ENCODE data around the gene GNG4.

The GNG4 gene

DNA sequence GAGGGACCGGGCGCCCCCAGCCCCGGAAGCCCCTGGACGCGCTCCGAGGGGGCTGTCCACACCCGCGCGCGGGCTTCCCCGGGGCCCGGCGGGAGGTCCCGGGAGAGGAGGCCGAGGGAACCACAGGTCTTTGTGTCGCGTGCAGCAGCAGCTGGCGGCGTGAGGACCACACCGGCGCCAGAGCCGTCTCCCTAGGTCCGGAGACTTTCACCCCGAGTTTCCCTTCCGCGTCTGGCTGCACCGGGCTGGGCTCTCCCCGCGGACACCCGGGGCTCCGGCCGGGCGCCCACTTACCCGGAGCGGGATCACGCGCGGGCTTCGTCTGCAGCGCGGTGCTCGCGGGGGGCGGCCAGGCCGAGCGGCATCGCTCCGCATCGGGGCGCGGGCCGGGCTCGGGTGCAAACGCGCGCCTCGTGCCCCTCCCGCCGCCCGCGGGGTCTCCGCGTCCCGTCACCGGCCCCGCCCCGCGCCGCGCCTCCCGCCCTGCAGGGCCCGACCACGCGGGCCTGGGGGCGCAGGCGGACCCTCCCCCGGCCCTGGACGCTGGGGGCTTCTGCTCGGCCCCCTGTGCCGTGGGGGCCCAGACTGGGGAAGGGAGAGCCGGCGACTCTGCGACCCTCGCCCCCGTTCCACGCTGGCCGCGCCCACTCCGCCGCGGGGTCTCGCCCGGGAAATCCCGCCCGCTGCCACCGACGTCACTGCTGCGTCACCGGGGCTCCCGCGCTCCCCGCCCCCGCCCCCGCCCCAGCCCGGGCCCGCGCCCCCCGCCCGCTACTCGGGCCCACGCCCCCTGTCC lies at the start of gene GNG4:
GNG4 (minus strand) TSS at position 417 of the 796 bp plus-strand sequence. CDS start 65,946 bp downstream, outside the sequence.
- FAIRE-seq: no peak

DNA sequence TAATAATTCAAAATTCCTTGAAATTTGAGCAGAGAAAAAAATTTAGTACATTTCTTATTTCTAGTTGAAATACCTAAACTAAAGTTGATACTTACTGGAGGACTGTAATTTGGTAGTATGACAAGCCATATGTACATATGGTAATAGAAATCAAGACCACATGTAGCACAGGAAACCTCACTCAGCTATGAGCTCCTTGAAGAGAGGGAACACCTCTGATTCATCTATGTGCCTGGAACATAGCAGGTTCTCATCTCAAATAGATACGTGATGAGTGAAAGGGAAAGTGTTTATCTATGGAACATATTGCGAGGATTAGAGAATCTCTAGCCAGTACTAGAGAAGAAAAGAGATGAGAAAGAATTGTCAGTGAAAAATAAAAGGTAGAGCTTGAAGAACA lies 47.9 kb upstream of the GNG4 start:
- FAIRE-seq: no peak

DNA sequence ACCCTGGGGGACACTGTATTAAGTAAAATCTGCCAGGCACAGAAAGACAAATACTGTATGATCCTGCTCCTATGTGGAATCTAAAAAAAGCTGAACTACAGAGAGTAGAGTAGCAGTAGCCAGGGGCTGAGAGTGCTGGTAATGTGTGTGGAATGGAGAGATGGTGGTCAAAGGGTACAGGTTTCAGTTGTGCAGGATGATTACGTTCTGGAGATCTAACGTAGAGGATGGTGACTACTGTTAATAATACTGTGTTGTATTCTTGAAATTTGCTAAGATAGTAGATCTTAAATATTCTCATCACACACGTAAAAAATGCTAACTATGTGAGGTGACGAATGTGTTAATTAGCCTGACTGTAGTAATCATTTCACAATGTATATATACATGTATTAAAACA lies 39.8 kb upstream of the GNG4 start:
- FAIRE-seq: no peak

DNA sequence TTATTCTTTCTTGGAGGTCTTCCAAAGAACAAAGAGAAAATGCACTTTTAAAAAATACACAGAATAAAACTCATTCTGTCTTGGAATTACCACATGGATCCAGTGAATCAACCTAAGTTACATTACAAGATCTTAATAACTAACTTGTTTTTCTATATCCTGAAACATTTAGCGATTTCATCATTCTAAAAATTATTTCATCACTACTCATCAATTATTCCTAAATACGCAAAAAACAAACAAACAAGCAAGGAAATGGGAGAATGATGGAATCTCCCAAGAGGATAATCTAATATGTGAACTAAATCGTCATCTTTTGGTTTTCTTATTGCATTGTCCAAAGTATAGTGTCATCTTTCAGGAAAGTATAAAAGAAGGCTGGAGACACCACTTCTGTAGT lies 38.5 kb upstream of the GNG4 start:
- no peak for FAIRE-seq

DNA sequence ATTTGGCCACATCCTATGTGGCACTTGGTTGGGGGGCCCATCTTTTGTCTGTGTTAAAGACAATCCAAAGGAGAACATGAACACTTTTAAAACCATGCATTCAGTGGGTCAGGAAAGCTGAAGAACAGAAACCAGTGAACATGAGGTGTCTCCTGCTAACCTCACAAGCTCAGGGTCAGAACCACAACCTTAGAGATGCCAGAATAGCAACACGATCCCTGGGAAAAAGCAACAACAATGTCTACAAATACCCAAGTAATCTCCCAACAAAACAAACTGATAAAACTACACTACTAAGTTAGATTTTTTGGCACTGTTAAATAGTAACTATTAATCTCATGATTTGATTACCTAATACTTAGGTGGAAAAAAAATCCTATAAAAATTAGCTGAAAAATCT lies 34.1 kb upstream of the GNG4 start:
- FAIRE-seq: no peak

DNA sequence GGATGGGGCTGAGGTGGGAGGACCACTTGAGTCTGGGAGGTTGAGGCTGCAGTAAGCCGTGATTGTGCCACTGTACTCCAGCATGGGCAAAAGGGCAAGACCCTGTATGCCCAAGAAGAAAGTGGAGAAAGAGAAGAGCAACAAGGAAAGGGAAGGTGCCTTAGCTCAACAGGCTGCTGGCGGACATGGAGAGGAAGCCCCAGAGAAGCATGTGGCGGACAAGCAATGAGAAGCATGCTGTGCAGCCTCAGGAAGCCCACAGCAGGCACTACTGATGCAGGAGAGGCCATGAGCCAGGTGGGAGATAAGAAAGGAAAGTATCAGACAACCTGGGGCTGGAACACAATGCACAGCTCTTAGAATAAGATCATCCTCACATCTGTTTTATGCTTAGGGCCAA lies 32.6 kb upstream of the GNG4 start:
- FAIRE-seq: no peak

DNA sequence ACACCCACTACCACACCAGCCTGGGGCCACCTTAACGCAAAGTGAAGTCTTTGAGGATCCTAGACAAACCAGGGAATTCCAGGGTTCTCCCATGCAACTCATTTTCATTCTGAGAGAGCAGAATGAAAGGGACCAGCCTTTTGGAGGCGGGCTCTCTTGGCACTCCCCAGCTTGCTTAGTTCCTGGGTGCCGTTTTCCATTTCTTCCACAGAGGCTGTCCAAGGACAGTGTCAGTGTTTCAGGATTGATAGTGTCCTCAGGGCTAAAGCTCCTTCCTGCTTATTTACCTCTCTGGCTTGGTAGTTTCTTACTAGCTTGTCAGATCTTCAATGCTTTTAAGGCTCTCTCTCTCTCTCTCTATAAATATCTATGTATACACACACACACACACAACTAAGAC lies 30.1 kb upstream of the GNG4 start:
- FAIRE-seq: no peak

DNA sequence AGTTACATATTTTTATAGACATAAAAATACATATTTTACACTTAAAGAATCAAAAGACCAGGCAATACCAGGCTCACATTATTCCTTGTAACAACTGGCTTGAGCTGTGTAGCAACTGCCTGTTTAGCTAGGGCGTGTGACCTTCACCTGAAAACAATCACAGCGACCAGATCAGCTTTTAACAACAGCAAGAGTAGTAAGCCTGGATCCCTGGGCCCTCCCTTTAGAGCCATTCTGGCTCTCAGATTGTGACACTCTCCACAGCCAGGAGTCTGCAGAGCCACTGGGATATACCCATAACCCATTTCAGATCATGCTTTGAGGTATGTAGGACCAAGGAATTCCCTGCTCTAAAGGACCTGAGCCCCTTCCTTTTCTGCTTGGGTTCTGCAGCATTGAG lies 29.4 kb upstream of the GNG4 start:
- FAIRE-seq: no peak

DNA sequence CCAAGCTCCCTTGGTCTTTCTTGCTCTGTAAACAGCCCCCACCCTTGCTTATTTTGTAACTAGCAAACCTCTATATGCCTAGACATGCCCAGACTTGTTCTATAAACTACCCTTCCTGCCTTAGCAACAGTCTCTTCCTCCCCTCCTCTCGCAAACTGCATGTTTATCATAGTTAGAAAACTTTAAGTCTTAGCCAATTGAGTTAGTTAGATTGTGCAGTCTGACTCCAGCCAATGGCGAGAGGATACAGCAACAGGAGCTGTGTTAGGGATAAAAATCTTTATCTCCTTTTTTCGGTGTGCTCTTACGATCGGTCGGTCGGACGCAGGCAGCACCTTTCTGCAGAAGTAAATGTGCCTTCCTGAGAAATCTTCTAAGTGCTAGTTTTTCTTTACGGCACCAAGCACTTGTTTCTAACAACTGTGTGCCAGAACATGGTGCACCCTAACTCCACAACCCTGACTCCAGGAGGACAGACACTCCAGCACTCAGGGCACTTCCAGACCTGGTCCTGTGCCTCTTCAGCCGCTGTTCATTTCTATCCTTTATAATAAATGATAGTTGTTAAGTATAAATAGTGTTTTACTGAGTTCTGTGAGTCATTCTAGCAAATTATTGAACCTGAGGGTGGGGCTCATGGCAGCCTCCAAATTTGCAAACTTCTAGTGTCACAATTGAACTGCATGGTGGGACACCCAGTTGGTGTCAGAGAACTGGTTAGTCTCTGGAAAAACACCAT lies 25.7 kb upstream of the GNG4 start:
- no peak for FAIRE-seq

DNA sequence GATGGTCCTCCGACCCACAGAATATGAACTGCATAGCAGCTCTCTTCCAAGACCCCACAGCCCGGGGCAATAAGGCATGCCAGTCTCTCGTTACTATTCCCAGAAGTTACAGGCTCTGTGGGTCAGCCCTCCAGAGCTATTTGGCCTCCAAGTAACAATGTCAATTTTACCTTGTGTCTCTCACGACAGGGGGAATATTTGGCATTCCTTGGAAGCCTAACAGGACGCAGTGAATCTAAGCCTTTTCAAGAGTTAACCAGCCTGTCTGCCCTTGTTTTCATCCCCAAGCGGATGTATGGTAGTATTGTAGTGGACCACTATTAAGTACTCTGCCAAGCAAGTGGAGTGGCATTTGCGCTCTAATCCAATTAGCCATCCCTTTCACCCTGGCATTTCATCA lies 24.4 kb upstream of the GNG4 start:
- no peak for FAIRE-seq

DNA sequence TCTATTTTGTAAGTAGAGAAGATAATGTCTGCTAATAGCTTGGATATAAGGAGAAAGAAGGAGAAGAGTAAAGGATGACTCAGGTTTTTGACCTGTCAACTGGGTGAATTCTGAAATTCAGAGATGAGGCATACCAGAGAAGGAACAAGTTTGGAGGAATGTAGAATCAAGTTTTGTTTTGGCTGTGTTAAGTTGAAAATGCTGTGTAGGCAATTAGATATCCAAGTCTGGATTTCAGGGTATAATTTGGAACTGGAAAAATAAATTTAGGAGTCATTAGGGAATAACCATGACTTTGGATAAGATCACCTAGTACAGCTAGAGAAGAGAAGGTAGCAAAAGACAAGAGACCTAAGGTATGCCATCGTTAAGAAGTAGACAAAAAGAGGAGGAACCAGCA lies 22.4 kb upstream of the GNG4 start:
- FAIRE-seq: no peak

DNA sequence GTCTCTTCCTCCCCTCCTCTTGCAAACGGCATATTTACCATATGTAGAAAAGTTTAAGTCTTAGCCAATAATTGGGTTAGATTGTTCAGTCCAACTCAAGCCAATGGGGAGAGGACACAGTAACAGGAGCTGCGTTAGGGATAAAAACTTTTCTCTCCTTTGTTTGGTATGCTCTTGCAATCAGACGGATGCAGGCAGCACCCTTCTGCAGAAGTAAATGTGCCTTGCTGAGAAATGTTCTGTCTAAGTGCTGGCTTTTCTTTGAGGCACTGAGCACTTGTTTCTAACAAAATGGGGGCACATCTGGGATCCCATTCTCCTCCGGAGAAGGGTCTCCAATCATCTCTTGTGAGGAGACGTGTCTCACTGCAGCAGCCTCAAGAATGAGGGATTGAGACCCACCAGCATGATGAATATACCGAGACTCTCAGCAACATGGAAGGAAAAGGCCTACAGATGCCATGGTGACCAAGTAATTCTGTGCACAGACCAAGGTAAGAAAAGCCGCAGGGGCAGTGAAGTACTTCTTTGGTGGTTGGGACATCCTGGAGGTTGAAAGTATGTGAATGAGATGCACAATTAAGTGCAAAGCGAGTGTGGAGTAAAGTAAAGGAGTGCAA lies 20.7 kb upstream of the GNG4 start:
- FAIRE-seq: no peak

DNA sequence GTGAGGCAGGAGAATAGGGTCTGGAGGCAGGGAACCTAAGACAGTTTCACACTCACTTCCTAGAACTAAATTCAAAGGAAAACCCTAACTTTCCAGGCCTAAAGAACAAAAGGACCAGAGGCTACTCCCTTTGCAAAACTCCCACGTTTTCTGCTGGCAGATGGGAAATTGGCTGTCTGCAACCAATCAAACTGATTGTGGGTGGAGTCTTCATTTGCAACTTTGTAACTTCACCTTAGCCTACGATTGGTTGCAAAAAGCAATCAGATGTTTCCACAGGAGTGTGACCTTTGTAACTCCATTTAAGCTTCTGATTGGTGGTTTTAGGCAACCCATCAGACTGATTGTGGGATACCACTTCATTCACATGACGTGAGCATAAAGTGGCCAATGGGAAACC lies 19.7 kb upstream of the GNG4 start:
- FAIRE-seq: no peak

DNA sequence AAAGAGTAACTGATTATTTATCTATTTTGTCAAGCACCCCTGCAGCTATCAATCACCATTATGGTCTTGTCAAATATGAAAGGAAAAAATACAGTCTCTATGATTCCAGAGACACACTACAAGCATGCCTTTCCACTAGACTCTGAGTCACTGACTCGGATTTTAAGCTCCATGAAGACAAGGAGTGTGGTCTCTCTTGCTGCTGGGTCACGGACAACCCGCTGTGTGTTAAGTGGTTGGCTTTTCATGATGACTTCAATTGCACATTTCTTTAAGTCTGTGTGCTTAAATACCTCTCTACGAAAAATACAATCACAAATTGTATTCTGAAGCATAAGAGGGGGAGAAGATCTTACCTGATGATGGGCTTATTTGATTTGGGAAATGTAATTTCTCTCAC lies 14.0 kb upstream of the GNG4 start:
- no peak for FAIRE-seq

DNA sequence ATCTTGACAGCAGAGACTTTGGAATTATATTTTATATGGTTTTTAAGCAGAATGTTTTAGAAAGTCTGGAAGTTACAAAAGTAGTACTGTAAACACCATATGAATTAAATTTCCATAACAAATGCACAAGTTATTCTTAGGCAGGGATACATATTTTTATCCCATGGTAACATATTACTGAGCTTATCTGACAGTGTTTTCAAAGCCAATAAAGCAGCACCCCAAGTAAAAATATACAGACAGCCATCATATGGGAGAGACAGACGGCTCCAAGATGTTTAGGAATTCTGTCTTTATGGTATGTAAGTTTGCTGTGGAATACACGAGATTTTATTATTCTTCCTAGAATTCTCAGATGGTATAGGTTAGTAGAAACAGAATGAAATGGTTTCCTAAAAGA lies 12.0 kb upstream of the GNG4 start:
- no peak for FAIRE-seq

DNA sequence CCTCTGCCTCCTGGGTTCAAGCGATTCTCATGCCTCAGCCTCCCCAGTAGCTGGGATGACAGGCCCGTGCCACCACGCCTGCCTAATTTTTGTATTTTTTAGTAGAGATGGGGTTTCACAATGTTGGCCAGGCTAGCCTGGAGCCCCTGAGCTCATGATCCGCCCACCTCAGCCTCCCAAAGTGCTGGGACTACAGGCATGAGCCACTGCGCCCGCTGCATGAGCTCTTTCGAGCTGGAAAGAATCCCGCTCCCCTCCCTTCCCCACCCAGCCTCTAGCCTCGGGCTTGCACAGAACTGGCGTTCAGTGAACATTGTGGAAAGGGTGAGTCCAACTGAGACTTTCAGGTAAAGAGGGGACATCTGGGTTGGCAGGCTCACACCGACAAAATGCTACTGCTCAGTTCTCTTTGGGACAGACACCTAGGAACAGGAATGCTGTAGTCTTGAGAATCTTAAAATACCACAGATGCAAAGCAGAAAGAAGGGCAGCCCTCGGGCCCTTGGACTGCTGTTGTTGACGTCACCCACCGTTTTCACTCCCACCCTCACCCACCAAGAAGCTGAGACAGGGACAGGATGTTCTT lies 9.7 kb upstream of the GNG4 start:
- no peak for FAIRE-seq

DNA sequence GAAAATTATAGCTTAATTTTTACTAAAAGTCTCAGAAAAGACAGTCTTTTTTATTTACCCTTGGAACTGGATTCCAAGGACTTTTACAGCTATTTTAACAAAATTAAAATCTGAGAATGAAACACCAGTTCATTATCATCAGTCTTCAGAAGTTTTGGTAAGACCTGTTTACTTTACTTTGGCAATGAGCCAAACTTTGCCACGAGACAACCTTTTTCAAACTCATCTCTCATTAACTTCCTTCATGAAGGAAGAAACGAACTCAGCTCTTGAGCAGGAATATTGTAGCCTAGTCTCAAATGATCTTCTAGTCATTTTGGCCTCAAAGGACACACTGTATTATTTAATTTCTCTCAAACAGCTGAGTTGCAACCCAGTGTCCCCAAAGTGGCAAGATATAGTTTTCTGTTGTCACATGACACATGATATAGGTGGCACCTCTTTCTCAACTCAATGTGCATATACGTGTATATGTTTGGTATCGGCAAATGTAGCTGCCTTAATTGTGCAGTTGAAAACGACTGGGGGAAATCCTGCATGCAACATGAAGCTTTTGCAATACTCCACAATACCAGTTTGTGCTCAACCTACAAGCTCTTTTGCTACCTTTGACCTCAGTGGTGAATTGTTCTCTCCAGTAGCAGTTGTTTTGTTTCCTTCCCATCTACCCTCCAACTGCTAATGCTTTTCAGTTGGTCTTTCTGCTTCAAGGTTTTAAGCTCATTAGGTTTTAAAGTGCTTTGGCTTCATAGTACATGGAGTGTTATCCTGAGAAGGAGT lies 8.4 kb upstream of the GNG4 start:
- no peak for FAIRE-seq

DNA sequence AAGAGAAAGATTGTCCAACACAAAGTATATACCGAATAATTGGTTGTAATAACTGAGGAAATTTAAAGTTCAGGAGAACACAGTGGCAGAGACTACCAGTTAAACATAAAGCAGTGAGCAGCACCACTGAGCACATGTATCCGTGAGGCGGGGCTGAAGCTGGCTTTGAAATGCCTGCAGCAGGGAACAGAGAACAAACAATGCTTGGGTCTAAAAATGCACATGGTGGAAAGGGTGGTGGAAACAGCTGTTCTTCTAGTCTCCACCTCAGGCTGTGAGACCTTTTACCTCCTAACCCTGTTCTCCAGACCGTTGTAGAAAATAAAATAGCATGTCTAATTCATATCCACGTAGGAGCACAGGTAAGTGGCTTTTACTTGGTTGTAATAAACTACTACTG lies 7.7 kb upstream of the GNG4 start:
- FAIRE-seq: no peak

DNA sequence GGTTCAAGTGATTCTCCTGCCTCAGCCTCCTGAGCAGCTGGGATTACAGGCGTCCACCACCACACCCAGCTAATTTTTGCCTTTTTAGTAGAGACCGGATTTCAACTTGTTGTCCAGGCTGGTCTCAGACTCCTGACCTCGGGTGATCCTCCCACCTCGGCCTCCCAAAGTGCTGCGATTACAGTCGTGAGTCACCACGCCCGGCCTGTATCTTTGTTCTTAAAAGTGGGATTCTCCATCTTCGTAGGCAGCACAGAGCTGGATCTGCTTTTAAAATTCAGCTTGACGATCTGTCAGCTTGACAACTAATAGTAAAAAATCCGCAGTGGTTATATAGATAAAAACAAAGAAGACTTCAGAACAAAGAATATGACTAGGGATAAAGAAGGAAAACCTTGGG lies 2.8 kb upstream of the GNG4 start:
- FAIRE-seq: no peak

DNA sequence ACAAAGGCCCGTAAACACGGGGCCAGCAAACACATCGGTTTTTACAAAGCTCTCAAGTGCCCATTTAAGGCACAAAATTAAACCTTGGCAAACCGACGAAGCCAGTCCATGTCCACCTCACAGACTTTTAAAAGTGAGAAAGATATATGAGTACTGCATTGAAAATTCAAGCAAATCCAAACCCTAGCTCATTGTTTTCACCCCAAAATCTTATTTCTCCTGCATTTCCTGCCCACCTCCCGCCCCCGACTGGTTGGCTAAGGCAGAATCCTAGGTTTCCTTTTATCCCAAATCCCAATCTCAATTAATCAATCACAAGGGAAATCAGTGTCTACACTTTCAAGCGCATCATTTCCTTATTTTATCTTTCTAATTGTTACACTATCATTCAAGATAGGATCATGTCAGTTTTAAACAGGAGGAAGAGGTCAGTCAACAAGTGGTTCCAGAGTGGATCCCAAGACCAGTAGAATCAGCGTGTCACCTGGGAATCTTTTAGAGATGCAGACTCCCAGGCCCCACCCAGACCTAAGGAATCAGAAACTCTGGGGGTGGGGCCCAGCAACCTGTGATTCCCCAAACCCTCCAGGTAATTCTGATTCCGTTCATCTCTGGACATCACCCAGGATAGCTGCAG lies 1.7 kb upstream of the GNG4 start:
- FAIRE-seq: no peak

DNA sequence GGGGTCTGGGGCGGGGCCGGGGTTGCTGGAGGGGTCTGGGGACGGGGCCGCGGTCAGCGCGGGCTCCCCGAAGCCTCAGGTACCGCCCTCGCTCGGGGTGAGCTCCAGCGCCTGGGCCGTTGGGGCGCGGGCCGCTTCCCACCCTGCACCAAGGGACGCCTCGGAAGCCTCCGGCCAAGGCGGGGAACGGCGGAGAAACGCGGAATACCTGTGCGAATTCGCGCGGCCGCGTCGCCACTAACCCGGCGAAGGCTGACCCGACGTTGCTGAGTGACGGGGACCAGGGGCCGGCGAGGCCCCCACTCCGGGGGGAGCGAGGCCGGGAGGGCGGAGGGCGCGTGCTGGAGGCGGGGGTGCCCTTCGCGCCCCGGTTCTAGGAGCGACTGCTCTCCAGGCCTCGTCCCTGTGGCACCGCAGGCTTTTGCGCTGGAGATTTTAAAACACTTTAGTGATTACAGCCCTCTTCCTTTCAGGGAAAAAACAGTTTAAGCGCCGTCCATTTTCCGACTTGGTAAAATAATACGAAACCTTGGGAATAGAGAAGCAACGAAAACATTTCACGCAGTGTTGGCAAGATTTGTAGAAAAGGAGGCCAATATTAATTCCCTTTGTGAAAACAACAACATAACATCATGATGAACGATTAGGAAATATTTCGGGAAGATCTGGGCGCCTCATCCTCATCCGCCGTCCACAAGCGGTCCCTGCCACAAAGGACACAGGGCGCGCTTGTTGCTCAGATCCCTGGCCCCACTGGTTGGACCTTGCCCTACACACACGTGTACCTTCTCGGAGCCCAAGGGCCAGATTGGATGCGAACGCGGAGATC lies 971 bp upstream of the GNG4 start:
- peak; percentile 43 for FAIRE-seq

DNA sequence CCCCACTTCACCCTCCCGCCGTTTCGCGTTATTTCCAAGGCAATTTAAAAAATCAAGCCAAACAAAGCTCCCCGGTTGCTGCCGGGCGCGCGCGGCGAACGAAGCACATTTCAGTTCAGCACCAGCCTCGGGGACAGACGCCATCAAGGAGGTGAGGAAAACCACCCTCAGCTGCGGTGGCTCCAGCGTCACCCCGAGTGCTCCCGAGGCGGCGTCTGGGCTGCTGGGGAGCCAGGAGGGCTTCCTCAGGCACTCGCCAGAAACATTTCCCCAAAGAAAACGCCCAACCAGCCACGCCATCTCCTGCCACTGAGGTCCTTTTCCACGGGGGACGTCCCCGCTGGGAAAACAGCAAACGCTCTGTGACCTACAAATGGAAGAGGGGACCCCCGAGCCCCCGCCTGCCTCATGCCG lies 623 bp downstream of the GNG4 start:
- FAIRE-seq: no peak
